AG04449 (cell line): ENCODE data around the gene EEF2.
A peak's percentile ranks its signal among the peaks of the same experiment; 100 is the strongest.

Experiments used
- CTCF ChIA-PET: fragments of 350-600 bp; formaldehyde crosslinking; extraction: SDS; loops from one replicate; lab custom pipeline; 2021; ENCODE audit warnings: antibody characterized with exemption; lab: Yijun Ruan, JAX
- POLR2A ChIA-PET: fragments of 400-600, 350-600 bp; formaldehyde crosslinking; extraction: SDS; loops from one replicate; lab custom pipeline; 2020; ENCODE audit warnings: antibody characterized with exemption, inconsistent platforms; lab: Yijun Ruan, JAX
- DNase-seq: peaks from one replicate; pipeline ENCODE4 v3.0.0-alpha.2; 2010; ENCODE audit warnings: low read depth, low spot score
- H3K4me3 ChIP-seq: 2 replicates; pipeline ENCODE4 v1.5.1; 2011; ENCODE audit warnings: low read depth, mild to moderate bottlenecking, control low read depth, low read length
- CTCF ChIP-seq: IDR thresholded peaks from one replicate; pipeline ENCODE4 v1.5.1; 2011; ENCODE audit warnings: mild to moderate bottlenecking, moderate library complexity, low read length, control low read depth, inconsistent platforms; ENCODE audit not compliant: insufficient read depth; ENCODE audit errors: missing control alignments

EEF2 gene

GRCh38 chr19:3982701-3983541 is 2.3 kb downstream of the EEF2 start:
- H3K4me3 ChIP-seq: peak overlapping the region; percentile 100
- POLR2A ChIA-PET: interaction anchor here (2.8 to 8.9 kb wide), 2 partner anchors 7 to 13 kb away, joined by 25 to 266 read pairs; partner anchors contain the start of gene DAPK3

GRCh38 chr19:3981736-3982681 is 3.3 kb downstream of the EEF2 start:
- no peak for TF ChIP-seq CTCF
- ChIA-PET POLR2A (interaction anchor here (8.9 kb wide), 1 partner anchor 12 kb away, joined by 266 read pairs; the partner anchor contains the start of gene DAPK3), CTCF (interaction anchor here (5.6 kb wide), 1 partner anchor 12 kb away, joined by 37 read pairs; the partner anchor contains the start of gene DAPK3)
- peak overlapping the region; percentile 100; the same call in 1 of the 2 replicates for H3K4me3 ChIP-seq
- DNase-seq: no peak

More at GRCh38 chr19:3982701-3983541, 2.3 kb downstream of the EEF2 start:
- DNase-seq: no peak
- CTCF ChIA-PET: interaction anchor here (5.6 kb wide), 1 partner anchor 13 kb away, joined by 37 read pairs; the partner anchor contains the start of gene DAPK3
- TF ChIP-seq CTCF: no peak

- H3K4me3 ChIP-seq: no peak overlapping the region; the same call in 1 of the 2 replicates
- ChIA-PET CTCF (interaction anchor here (5.6 kb wide), 1 partner anchor 11 kb away, joined by 37 read pairs; the partner anchor contains the start of gene DAPK3), POLR2A (interaction anchor here (0.6 to 8.9 kb wide), 2 partner anchors 12 to 91 kb away, joined by 3 to 266 read pairs; partner anchors contain the start of gene DAPK3)
- TF ChIP-seq CTCF: no peak
- DNase-seq: no peak
These were observed 3.9 kb downstream of the EEF2 start for GRCh38 chr19:3981373-3981735.

GRCh38 chr19:3980353-3981251 is 4.7 kb downstream of the EEF2 start:
- ChIA-PET CTCF (interaction anchor here (0.8 to 5.6 kb wide), 3 partner anchors 9 to 11 kb away, joined by 3 to 37 read pairs (median 3); partner anchors contain the start of gene DAPK3), POLR2A (interaction anchor here (0.6 to 8.9 kb wide), 3 partner anchors 11 to 218 kb away, joined by 3 to 266 read pairs (median 3); partner anchors contain the start of gene DAPK3)
- H3K4me3 ChIP-seq: no peak overlapping the region
- no peak for DNase-seq
- TF ChIP-seq CTCF: no peak

GRCh38 chr19:3979674-3980352 is 5.5 kb downstream of the EEF2 start:
- no peak for DNase-seq
- POLR2A ChIA-PET: interaction anchor here (8.9 kb wide), 1 partner anchor 10 kb away, joined by 266 read pairs; the partner anchor contains the start of gene DAPK3
- no peak overlapping the region for H3K4me3 ChIP-seq
- CTCF ChIA-PET: interaction anchor here (0.5 to 1.1 kb wide), 4 partner anchors 8 to 1019 kb away, joined by 3 read pairs; partner anchors contain the start of gene DAPK3
- TF ChIP-seq CTCF: no peak
